AG10803 (cell line): Measurements from ENCODE around the gene PANK1.

ENCODE experiments used
- DNase-seq: peaks from one replicate; pipeline ENCODE4 v3.0.0; 2010; ENCODE audit warnings: low read depth
- H3K4me3 ChIP-seq: 2 replicates; pipeline ENCODE4 v1.5.1; 2011; ENCODE audit warnings: mild to moderate bottlenecking, low read length, control low read depth
- CTCF ChIP-seq: conservative IDR thresholded peaks from 2 replicates; pipeline ENCODE4 v1.5.1; 2011; ENCODE audit warnings: mild to moderate bottlenecking, low read length, control low read depth, inconsistent platforms

PANK1 gene

GRCh38 chr10:89540420-89540949 is 104.6 kb downstream of the PANK1 start:
- DNase-seq = peak; percentile 10
- no peak overlapping the region for H3K4me3 ChIP-seq
- no peak for TF ChIP-seq CTCF

GRCh38 chr10:89537364-89537763 is 107.7 kb downstream of the PANK1 start:
- DNase-seq = no peak
- no peak for TF ChIP-seq CTCF
- no peak overlapping the region for H3K4me3 ChIP-seq

- TF ChIP-seq CTCF = no peak
- DNase-seq = no peak
- no peak overlapping the region for H3K4me3 ChIP-seq
These were observed 109.1 kb downstream of the PANK1 start for GRCh38 chr10:89536013-89536354.

- no peak for DNase-seq
- TF ChIP-seq CTCF = no peak
- peak within 1 kb of the TSS; percentile 20 for H3K4me3 ChIP-seq
These were observed 109.7 kb downstream of the PANK1 start, which contains the start of gene SLC16A12 for GRCh38 chr10:89535171-89536012. SLC16A12 (minus strand) TSS chr10:89535594; CDS start chr10:89462578, 73,016 bp downstream.

GRCh38 chr10:89534826-89535166 is 110.2 kb downstream of the PANK1 start:
- H3K4me3 ChIP-seq = no peak overlapping the region
- no peak for DNase-seq
- no peak for TF ChIP-seq CTCF
